ENCODE data around the gene VAT1. TPM values are rescaled to one million over a fixed set of nuclear protein-coding genes. Genes with fewer than 3 reads are reported as not detected.

VAT1 gene
- polyA plus RNA-seq, 1 donor from 2014 or later = 151 TPM

DNA sequence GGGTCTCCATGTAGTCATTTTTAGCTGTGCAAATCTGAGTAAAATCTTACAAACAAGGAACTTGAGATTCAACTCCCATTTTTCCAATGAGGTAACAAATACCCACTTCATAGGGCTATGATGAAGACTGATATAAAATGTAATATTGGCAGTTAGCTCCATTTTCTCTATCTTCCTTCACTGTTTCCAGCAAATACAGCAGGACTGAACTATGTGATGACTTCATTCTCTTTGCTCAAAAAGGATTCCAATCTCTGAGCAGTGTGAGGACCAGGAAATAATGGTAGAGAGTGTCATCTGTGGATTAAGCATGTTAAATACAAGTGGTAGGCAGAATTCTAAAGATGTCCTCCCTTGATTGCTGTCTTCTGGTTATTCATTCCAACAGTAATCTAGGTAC lies 21.1 kb upstream of the VAT1 start:
- Histone ChIP-seq H3F3A (ENCODE audit: insufficient read depth, low read length, poor library complexity, severe bottlenecking) (no peaks in the 10 kb centered on the region), H3K9me3 (ENCODE audit: low read length) (no peaks in the 10 kb centered on the region), H3K36me3 (ENCODE audit: insufficient read depth, low read length) (no peaks in the 10 kb centered on the region), H3K27me3 (ENCODE audit: insufficient read depth, low read depth, low read length) (no peaks in the 10 kb centered on the region), H3K27ac (ENCODE audit: low read length) (no peak overlapping the region), H3K79me2 (replicated peaks; ENCODE audit: insufficient read depth, low read length) (no peaks in the 10 kb centered on the region), H3K9ac (ENCODE audit: low read length) (no peak overlapping the region), H4K20me1 (ENCODE audit: insufficient read depth) (no peaks in the 10 kb centered on the region), H3K4me2 (ENCODE audit: low read length) (no peak overlapping the region), H3K4me3 (ENCODE audit: low read length) (no peak overlapping the region), H2AFZ (ENCODE audit: low read depth, low read length) (no peak overlapping the region), H3K9me2 (ENCODE audit: insufficient read depth, low read length) (no peaks in the 10 kb centered on the region)
- TF ChIP-seq, protein P1, sequence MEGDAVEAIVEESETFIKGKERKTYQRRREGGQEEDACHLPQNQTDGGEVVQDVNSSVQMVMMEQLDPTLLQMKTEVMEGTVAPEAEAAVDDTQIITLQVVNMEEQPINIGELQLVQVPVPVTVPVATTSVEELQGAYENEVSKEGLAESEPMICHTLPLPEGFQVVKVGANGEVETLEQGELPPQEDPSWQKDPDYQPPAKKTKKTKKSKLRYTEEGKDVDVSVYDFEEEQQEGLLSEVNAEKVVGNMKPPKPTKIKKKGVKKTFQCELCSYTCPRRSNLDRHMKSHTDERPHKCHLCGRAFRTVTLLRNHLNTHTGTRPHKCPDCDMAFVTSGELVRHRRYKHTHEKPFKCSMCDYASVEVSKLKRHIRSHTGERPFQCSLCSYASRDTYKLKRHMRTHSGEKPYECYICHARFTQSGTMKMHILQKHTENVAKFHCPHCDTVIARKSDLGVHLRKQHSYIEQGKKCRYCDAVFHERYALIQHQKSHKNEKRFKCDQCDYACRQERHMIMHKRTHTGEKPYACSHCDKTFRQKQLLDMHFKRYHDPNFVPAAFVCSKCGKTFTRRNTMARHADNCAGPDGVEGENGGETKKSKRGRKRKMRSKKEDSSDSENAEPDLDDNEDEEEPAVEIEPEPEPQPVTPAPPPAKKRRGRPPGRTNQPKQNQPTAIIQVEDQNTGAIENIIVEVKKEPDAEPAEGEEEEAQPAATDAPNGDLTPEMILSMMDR (IDR thresholded peaks at IDR 0.05; ENCODE audit: poor library complexity, severe bottlenecking) = no peak
- TF ChIP-seq RAD21 (conservative IDR thresholded peaks at IDR 0.05) (no peak), MXI1 (conservative IDR thresholded peaks at IDR 0.05; ENCODE audit: poor library complexity, severe bottlenecking) (no peak), EZH2 (IDR thresholded peaks at IDR 0.05; ENCODE audit: borderline replicate concordance, insufficient read depth, low read length, poor library complexity, severe bottlenecking) (no peak), EP300 (conservative IDR thresholded peaks at IDR 0.05; ENCODE audit: poor library complexity, severe bottlenecking) (no peak), POLR2AphosphoS5 (IDR thresholded peaks at IDR 0.05) (no peak), SMC3 (conservative IDR thresholded peaks at IDR 0.05; ENCODE audit: poor library complexity) (no peak), TAF1 (IDR thresholded peaks at IDR 0.05; ENCODE audit: low read depth) (no peak)
- TF ChIP-seq, protein P2, sequence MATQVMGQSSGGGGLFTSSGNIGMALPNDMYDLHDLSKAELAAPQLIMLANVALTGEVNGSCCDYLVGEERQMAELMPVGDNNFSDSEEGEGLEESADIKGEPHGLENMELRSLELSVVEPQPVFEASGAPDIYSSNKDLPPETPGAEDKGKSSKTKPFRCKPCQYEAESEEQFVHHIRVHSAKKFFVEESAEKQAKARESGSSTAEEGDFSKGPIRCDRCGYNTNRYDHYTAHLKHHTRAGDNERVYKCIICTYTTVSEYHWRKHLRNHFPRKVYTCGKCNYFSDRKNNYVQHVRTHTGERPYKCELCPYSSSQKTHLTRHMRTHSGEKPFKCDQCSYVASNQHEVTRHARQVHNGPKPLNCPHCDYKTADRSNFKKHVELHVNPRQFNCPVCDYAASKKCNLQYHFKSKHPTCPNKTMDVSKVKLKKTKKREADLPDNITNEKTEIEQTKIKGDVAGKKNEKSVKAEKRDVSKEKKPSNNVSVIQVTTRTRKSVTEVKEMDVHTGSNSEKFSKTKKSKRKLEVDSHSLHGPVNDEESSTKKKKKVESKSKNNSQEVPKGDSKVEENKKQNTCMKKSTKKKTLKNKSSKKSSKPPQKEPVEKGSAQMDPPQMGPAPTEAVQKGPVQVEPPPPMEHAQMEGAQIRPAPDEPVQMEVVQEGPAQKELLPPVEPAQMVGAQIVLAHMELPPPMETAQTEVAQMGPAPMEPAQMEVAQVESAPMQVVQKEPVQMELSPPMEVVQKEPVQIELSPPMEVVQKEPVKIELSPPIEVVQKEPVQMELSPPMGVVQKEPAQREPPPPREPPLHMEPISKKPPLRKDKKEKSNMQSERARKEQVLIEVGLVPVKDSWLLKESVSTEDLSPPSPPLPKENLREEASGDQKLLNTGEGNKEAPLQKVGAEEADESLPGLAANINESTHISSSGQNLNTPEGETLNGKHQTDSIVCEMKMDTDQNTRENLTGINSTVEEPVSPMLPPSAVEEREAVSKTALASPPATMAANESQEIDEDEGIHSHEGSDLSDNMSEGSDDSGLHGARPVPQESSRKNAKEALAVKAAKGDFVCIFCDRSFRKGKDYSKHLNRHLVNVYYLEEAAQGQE (IDR thresholded peaks at IDR 0.05; ENCODE audit: borderline replicate concordance) = no peak

DNA sequence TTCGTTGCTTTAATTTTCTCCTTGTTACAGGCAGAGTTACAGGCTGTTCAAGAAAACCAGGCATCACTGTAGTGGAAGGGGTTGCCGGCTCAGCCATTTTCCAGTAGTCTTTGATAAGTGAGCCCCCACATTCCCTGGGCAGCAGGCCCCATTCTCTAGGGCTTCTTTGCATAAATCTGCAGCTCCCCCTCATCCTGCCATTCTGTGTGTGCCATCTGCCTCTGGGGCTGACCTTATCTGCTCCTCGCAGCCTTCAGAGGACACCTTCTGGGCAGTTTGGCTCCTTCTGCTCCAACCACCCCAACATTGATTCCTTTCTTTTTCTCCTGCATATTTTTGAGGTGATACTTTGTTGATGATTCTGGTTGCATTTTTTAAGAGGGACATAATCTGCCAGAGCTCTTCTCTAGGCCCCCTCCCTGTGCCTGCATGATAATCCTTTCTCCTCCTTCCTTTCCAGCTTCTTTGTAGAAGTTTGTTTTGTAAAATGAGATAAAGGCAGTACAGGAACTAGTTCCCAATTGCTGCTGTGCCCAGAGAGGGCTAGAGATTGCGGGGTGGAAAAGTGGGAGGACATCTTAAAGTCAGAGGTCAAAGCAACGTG lies 19.9 kb upstream of the VAT1 start:
- H3K9me2 ChIP-seq (ENCODE audit: insufficient read depth, low read length) = no peaks in the 10 kb centered on the region
- H3K4me2 ChIP-seq (ENCODE audit: low read length) = no peak overlapping the region
- H3K79me2 ChIP-seq (replicated peaks; ENCODE audit: insufficient read depth, low read length) = no peaks in the 10 kb centered on the region
- H3K27me3 ChIP-seq (ENCODE audit: insufficient read depth, low read depth, low read length) = no peaks in the 10 kb centered on the region
- no peak overlapping the region for H3K9ac ChIP-seq (ENCODE audit: low read length)
- no peaks in the 10 kb centered on the region for H3F3A ChIP-seq (ENCODE audit: insufficient read depth, low read length, poor library complexity, severe bottlenecking)
- H3K36me3 ChIP-seq (ENCODE audit: insufficient read depth, low read length) = no peaks in the 10 kb centered on the region
- H3K4me3 ChIP-seq (ENCODE audit: low read length) = no peak overlapping the region
- no peaks in the 10 kb centered on the region for H3K9me3 ChIP-seq (ENCODE audit: low read length)
- H4K20me1 ChIP-seq (ENCODE audit: insufficient read depth) = no peaks in the 10 kb centered on the region
- H3K27ac ChIP-seq (ENCODE audit: low read length) = peak overlapping the region; percentile 21
- no peak for TF ChIP-seq RAD21 (conservative IDR thresholded peaks at IDR 0.05)
- TF ChIP-seq EZH2 (IDR thresholded peaks at IDR 0.05; ENCODE audit: borderline replicate concordance, insufficient read depth, low read length, poor library complexity, severe bottlenecking) = no peak
- TF ChIP-seq SMC3 (conservative IDR thresholded peaks at IDR 0.05; ENCODE audit: poor library complexity) = no peak
- TF ChIP-seq, protein P1 (IDR thresholded peaks at IDR 0.05; ENCODE audit: poor library complexity, severe bottlenecking) = no peak
- TF ChIP-seq EP300 (conservative IDR thresholded peaks at IDR 0.05; ENCODE audit: poor library complexity, severe bottlenecking) = no peak
- TF ChIP-seq, protein P2 (IDR thresholded peaks at IDR 0.05; ENCODE audit: borderline replicate concordance) = no peak
- H2AFZ ChIP-seq (ENCODE audit: low read depth, low read length) = peak overlapping the region; percentile 7

Data from neural cell (in vitro differentiated cells).